ENCODE measurements around the gene SAMD3. TPM values are rescaled to one million over a fixed set of nuclear protein-coding genes. Genes with fewer than 3 reads are reported as not detected.

Gene SAMD3
- total and polyA plus RNA-seq, 2 of the 13 experiments (the other 11 are each of a cell fraction or from before 2014, with no cell fraction given), result not detected

DNA sequence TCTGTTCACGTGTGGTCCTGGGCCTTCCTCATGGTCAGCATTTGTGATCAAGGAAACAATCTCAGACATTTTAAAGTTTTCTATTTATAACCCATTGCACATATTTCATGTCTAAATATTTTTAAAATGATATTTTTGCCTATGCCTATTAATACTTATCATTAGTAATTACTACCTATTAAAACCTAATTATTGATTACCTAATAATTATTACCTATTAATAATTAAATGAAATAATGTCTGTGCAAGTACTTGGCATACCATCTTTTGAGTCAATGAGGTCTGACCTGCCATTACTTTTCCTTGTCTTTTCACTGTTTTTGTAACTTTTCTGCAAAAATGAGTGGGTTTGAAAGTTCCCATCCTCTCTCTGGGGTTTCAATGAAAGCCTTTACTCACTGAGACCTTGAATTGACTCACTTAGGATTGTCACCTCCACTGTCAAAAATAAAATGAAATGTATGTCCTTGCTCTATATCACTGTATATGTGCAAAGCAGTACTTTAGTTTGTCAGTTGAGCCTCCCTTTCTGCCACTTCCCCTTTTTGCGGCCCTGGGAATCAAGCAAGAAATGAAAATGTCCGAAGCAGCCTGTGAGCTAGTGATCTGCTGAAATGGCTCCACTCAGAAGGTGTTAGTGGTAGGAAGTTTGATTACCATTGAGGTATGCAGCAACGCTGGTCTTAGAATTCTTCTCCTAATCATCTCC is 116.6 kb downstream of the SAMD3 start:
- ATAC-seq (no peak), FAIRE-seq (no peak), DNase-seq (ENCODE audit: low spot score) (no peak)
- BruUV-seq (replicated peaks), result no TSS peak
- Histone ChIP-seq H3K4me2 (ENCODE audit: low read depth, low read length) (no peak overlapping the region), H4K20me1 (ENCODE audit: insufficient read depth, low read length) (no peaks in the 10 kb centered on the region), H3K27ac (ENCODE audit: extremely low read length, insufficient read depth, low read length) (no peak overlapping the region), H3K79me2 (ENCODE audit: insufficient read depth, low read length) (no peaks in the 10 kb centered on the region), H3K4me1 (ENCODE audit: insufficient read depth, low read length) (no peaks in the 10 kb centered on the region), H3K27me3 (ENCODE audit: control insufficient read depth in 1 of 2, insufficient read depth in 2 of 2, low read length in 2 of 2) (no peaks in the 10 kb centered on the region), H3K36me3 (replicated peaks in 1 of 2; ENCODE audit: control insufficient read depth in 1 of 2, insufficient read depth in 2 of 2, low read length in 2 of 2) (no peaks in the 10 kb centered on the region), H3K4me3 (replicated peaks in 1 of 3; ENCODE audit: insufficient read depth in 1 of 3, low read depth in 2 of 3, low read length in 3 of 3) (no peak overlapping the region), H2AFZ (ENCODE audit: low read length) (no peak overlapping the region), H3K9ac (ENCODE audit: insufficient read depth, low read depth, low read length) (no peak overlapping the region), H3K9me3 (ENCODE audit: low read length) (no peaks in the 10 kb centered on the region)
- TF ChIP-seq ZNF547 (CRISPR knock-in tag; IDR thresholded peaks at IDR 0.05) (no peak), ZNF614 (CRISPR knock-in tag; IDR thresholded peaks at IDR 0.05; ENCODE audit: borderline replicate concordance) (no peak), ATRX (CRISPR knock-in tag; IDR thresholded peaks at IDR 0.05; ENCODE audit: borderline replicate concordance) (no peak), CCAR2 (optimal IDR thresholded peaks at IDR 0.05; ENCODE audit: low read depth, low read length) (no peak), HDAC1 (CRISPR knock-in tag; IDR thresholded peaks at IDR 0.05) (no peak), NONO (IDR thresholded peaks at IDR 0.05) (no peak), NONO (CRISPR knock-in tag; conservative IDR thresholded peaks at IDR 0.05) (no peak), SRSF9 (IDR thresholded peaks at IDR 0.05; ENCODE audit: borderline replicate concordance, insufficient read depth, low read depth, low read length, poor library complexity, severe bottlenecking) (no peak)
- TF ChIP-seq, protein P1, sequence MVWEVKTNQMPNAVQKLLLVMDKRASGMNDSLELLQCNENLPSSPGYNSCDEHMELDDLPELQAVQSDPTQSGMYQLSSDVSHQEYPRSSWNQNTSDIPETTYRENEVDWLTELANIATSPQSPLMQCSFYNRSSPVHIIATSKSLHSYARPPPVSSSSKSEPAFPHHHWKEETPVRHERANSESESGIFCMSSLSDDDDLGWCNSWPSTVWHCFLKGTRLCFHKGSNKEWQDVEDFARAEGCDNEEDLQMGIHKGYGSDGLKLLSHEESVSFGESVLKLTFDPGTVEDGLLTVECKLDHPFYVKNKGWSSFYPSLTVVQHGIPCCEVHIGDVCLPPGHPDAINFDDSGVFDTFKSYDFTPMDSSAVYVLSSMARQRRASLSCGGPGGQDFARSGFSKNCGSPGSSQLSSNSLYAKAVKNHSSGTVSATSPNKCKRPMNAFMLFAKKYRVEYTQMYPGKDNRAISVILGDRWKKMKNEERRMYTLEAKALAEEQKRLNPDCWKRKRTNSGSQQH (CRISPR knock-in tag; IDR thresholded peaks at IDR 0.05; ENCODE audit: low read depth), result no peak
- TF ChIP-seq, protein P2, sequence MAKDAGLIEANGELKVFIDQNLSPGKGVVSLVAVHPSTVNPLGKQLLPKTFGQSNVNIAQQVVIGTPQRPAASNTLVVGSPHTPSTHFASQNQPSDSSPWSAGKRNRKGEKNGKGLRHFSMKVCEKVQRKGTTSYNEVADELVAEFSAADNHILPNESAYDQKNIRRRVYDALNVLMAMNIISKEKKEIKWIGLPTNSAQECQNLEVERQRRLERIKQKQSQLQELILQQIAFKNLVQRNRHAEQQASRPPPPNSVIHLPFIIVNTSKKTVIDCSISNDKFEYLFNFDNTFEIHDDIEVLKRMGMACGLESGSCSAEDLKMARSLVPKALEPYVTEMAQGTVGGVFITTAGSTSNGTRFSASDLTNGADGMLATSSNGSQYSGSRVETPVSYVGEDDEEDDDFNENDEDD (CRISPR knock-in tag; IDR thresholded peaks at IDR 0.05; ENCODE audit: borderline replicate concordance), result no peak
- POLR2A ChIA-PET, result no interaction called here
- intact Hi-C loops (cut with micrococcal nuclease; ENCODE audit: unreplicated experiment) (no loop called here), in situ Hi-C loops (cut with HindIII; ENCODE audit: extremely low pct_ligation_motif_present, low pct_unique_long_range_greater_than_20kb) (no loop called here)
- 52% methylated on average over 4 of the region's 4 CpGs for WGBS (ENCODE audit: low lambda C conversion rate)
- CTCF ChIA-PET (ENCODE audit: low intra/inter-chr PET ratio, low total read pairs), result no interaction called here
